ENCODE measurements around the gene PRSS8. TPM values are rescaled to one million over a fixed set of nuclear protein-coding genes. Genes with fewer than 3 reads are reported as not detected.
A peak's percentile ranks its signal among the peaks of the same experiment; 100 is the strongest.

The PRSS8 gene
- total and polyA plus RNA-seq, 2 donors (not counting 1 experiment from before 2014, with no cell fraction given) = not detected

GRCh38 chr16:31134625-31135534, 647 bp downstream of the PRSS8 start:
- Histone ChIP-seq H3K4me3 (replicated peaks in 1 of 4; ENCODE audit: control extremely low read depth in 1 of 4, insufficient read depth in 1 of 4, low read depth in 3 of 4, low read length in 4 of 4) (no peak overlapping the region), H3K4me1 (ENCODE audit: control insufficient read depth, extremely low read depth, insufficient read depth, low read length) (peaks cover 2% of the 10 kb centered on the region), H3K27ac (ENCODE audit: insufficient read depth, low read length) (no peak overlapping the region), H3K4me2 (ENCODE audit: extremely low read depth, insufficient read depth, low read length) (no peak overlapping the region), H3K9me3 (ENCODE audit: control insufficient read depth, insufficient read depth, low read depth, low read length) (no peaks in the 10 kb centered on the region), H3K36me3 (ENCODE audit: control insufficient read depth, insufficient read depth, low read length) (peaks cover 2% of the 10 kb centered on the region), H2AFZ (ENCODE audit: low read length) (no peak overlapping the region), H3K9ac (ENCODE audit: insufficient read depth, low read length) (no peak overlapping the region), H3K79me2 (ENCODE audit: control insufficient read depth, insufficient read depth, low read length) (no peaks in the 10 kb centered on the region), H4K20me1 (ENCODE audit: control insufficient read depth, extremely low read depth, insufficient read depth, low read length) (no peaks in the 10 kb centered on the region), H3K27me3 (ENCODE audit: control insufficient read depth, insufficient read depth, low read length) (no peaks in the 10 kb centered on the region)
- DNase-seq (ENCODE audit: low read depth in 2 of 2) = peak in 1 of 2 donors; percentile 8
- TF ChIP-seq EZH2 (IDR thresholded peaks at IDR 0.05; ENCODE audit: low read length, missing control alignments) (no peak), CTCF (conservative IDR thresholded peaks at IDR 0.05 in 1 of 2, IDR thresholded peaks at IDR 0.05 in 1 of 2; ENCODE audit: low read depth in 1 of 2, low read length in 2 of 2) (no peak)

GRCh38 chr16:31134091-31134571, 1.4 kb downstream of the PRSS8 start:
- peak in 1 of 2 donors; percentile 32 for DNase-seq (ENCODE audit: low read depth in 2 of 2)

More at GRCh38 chr16:31134091-31134571, 1.4 kb downstream of the PRSS8 start:
- no peak overlapping the region for H3K4me2 ChIP-seq (ENCODE audit: extremely low read depth, insufficient read depth, low read length)
- no peak overlapping the region for H3K27ac ChIP-seq (ENCODE audit: insufficient read depth, low read length)
- H2AFZ ChIP-seq (ENCODE audit: low read length) = no peak overlapping the region
- no peak overlapping the region for H3K4me3 ChIP-seq (replicated peaks in 1 of 4; ENCODE audit: control extremely low read depth in 1 of 4, insufficient read depth in 1 of 4, low read depth in 3 of 4, low read length in 4 of 4)
- no peaks in the 10 kb centered on the region for H4K20me1 ChIP-seq (ENCODE audit: control insufficient read depth, extremely low read depth, insufficient read depth, low read length)
- H3K4me1 ChIP-seq (ENCODE audit: control insufficient read depth, extremely low read depth, insufficient read depth, low read length) = peaks cover 2% of the 10 kb centered on the region
- H3K79me2 ChIP-seq (ENCODE audit: control insufficient read depth, insufficient read depth, low read length) = no peaks in the 10 kb centered on the region
- H3K27me3 ChIP-seq (ENCODE audit: control insufficient read depth, insufficient read depth, low read length) = no peaks in the 10 kb centered on the region
- no peak overlapping the region for H3K9ac ChIP-seq (ENCODE audit: insufficient read depth, low read length)
- H3K9me3 ChIP-seq (ENCODE audit: control insufficient read depth, insufficient read depth, low read depth, low read length) = no peaks in the 10 kb centered on the region
- peaks cover 2% of the 10 kb centered on the region for H3K36me3 ChIP-seq (ENCODE audit: control insufficient read depth, insufficient read depth, low read length)
- TF ChIP-seq CTCF (conservative IDR thresholded peaks at IDR 0.05 in 1 of 2, IDR thresholded peaks at IDR 0.05 in 1 of 2; ENCODE audit: low read depth in 1 of 2, low read length in 2 of 2) = no peak

All from fibroblast of lung (primary cell).